ENCODE results near the gene GSTT4. TPM values are rescaled to one million over a fixed set of nuclear protein-coding genes. Genes with fewer than 3 reads are reported as not detected.

The GSTT4 gene
- total and polyA plus RNA-seq, 2 experiments from 2014 or later, result not detected

GRCh38 chr22:24010018-24010391 lies 4.8 kb upstream of the GSTT4 start:
- WGBS (ENCODE audit: low lambda C conversion rate, missing lambda C conversion rate), result 90% methylated on average over 2 of the region's 2 CpGs
- no peak overlapping the region for H3K4me2 ChIP-seq

DNA sequence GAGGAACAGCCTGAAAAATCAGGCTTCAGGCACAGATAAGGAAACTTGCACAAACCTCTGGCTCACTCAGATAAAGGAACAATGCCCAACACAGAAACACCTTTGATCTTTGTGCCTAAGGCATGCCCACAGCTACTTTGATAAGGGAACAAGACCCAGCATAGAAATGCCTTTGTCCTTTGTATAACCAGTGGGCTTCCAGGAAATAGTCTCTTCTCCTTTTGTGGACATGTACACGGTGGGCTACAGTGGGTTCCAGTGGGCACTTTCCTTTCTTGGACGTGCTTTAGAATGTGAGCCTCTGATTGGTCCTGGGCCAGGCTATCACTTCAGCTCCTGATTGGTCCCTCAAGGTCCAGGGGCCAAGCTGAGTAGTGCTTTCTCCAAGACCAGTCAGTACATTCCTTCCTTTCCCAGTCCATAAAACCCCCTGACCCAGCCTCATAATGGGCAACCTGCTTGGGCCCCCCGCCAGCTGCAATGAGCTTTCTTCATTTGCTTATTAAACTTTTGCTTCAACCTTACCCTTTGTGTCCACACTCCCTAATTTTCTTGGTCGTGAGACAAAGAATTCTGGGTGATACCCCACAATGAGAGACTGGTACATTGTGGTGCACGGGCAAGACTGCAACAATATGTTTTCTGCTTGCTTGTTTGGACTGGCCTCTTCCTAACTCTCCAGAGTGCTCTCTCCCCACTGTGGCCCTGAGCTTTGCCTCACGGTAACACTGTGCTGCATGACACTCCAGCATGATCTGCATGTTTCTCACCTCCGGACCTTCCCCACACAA lies 4.2 kb upstream of the GSTT4 start:
- Histone ChIP-seq H3K27ac (peak overlapping the region; percentile 64), H4K20me1 (ENCODE audit: insufficient read depth, poor library complexity, severe bottlenecking) (no peaks in the 10 kb centered on the region), H3K79me2 (peaks cover 30% of the 10 kb centered on the region), H3K36me3 (replicated peaks; ENCODE audit: insufficient read depth, low read depth) (no peaks in the 10 kb centered on the region), H3K4me2 (no peak overlapping the region), H3K4me3 (no peak overlapping the region), H3K27me3 (no peaks in the 10 kb centered on the region), H2AFZ (peak overlapping the region; percentile 32), H3K9me2 (replicated peaks; ENCODE audit: insufficient read depth) (no peaks in the 10 kb centered on the region), H3K4me1 (ENCODE audit: insufficient read depth) (peaks cover 12% of the 10 kb centered on the region), H3K9me3 (ENCODE audit: low read depth) (no peaks in the 10 kb centered on the region)
- 76% methylated on average over 7 of the region's 7 CpGs for WGBS (ENCODE audit: low lambda C conversion rate, missing lambda C conversion rate)
- TF ChIP-seq EZH2 (IDR thresholded peaks at IDR 0.05; ENCODE audit: borderline replicate concordance) (no peak), EZH2phosphoT487 (IDR thresholded peaks at IDR 0.05; ENCODE audit: low read depth, severe bottlenecking, unreplicated experiment) (no peak), CTCF (IDR thresholded peaks at IDR 0.05; ENCODE audit: poor library complexity) (no peak)
- no peak for DNase-seq (ENCODE audit: low spot score)

More at GRCh38 chr22:24010018-24010391, 4.8 kb upstream of the GSTT4 start:
- Histone ChIP-seq H3K36me3 (replicated peaks; ENCODE audit: insufficient read depth, low read depth) (no peaks in the 10 kb centered on the region), H3K27me3 (no peaks in the 10 kb centered on the region), H3K9me3 (ENCODE audit: low read depth) (no peaks in the 10 kb centered on the region), H4K20me1 (ENCODE audit: insufficient read depth, poor library complexity, severe bottlenecking) (no peaks in the 10 kb centered on the region), H3K9me2 (replicated peaks; ENCODE audit: insufficient read depth) (no peaks in the 10 kb centered on the region), H3K27ac (no peak overlapping the region), H3K79me2 (peaks cover 36% of the 10 kb centered on the region), H3K4me3 (no peak overlapping the region), H2AFZ (no peak overlapping the region), H3K4me1 (ENCODE audit: insufficient read depth) (peaks cover 12% of the 10 kb centered on the region)
- TF ChIP-seq EZH2 (IDR thresholded peaks at IDR 0.05; ENCODE audit: borderline replicate concordance) (no peak), EZH2phosphoT487 (IDR thresholded peaks at IDR 0.05; ENCODE audit: low read depth, severe bottlenecking, unreplicated experiment) (no peak), CTCF (IDR thresholded peaks at IDR 0.05; ENCODE audit: poor library complexity) (no peak)
- no peak for DNase-seq (ENCODE audit: low spot score)

- Histone ChIP-seq H2AFZ (peak overlapping the region; percentile 32), H3K27me3 (no peaks in the 10 kb centered on the region), H3K9me2 (replicated peaks; ENCODE audit: insufficient read depth) (no peaks in the 10 kb centered on the region), H4K20me1 (ENCODE audit: insufficient read depth, poor library complexity, severe bottlenecking) (no peaks in the 10 kb centered on the region), H3K79me2 (peaks cover 22% of the 10 kb centered on the region), H3K4me1 (ENCODE audit: insufficient read depth) (peaks cover 12% of the 10 kb centered on the region), H3K36me3 (replicated peaks; ENCODE audit: insufficient read depth, low read depth) (no peaks in the 10 kb centered on the region), H3K27ac (peak overlapping the region; percentile 64), H3K4me3 (no peak overlapping the region), H3K4me2 (no peak overlapping the region), H3K9me3 (ENCODE audit: low read depth) (no peaks in the 10 kb centered on the region)
- WGBS (ENCODE audit: low lambda C conversion rate, missing lambda C conversion rate), result 78% methylated on average over 6 of the region's 6 CpGs
- DNase-seq (ENCODE audit: low spot score), result no peak
- no peak for TF ChIP-seq EZH2 (IDR thresholded peaks at IDR 0.05; ENCODE audit: borderline replicate concordance)
- TF ChIP-seq CTCF (IDR thresholded peaks at IDR 0.05; ENCODE audit: poor library complexity), result no peak
- TF ChIP-seq EZH2phosphoT487 (IDR thresholded peaks at IDR 0.05; ENCODE audit: low read depth, severe bottlenecking, unreplicated experiment), result no peak
Observed at GRCh38 chr22:24008381-24009226, 3.4 kb upstream of the GSTT4 start.

Data from hepatocyte (in vitro differentiated cells).